Hypothalamus (tissue), 51 donors: ENCODE data around the gene RCAN1.
"Not testable (repeated sequence)": the region's sequence is repeated elsewhere in the genome, so short reads cannot be mapped to it uniquely, and the experiment has no call there.

ENCODE experiments used
- DNase-seq, 51 donors: peaks; one replicate each; lab custom pipeline; 2025; lab: John Stamatoyannopoulos, UW

Gene RCAN1

DNA sequence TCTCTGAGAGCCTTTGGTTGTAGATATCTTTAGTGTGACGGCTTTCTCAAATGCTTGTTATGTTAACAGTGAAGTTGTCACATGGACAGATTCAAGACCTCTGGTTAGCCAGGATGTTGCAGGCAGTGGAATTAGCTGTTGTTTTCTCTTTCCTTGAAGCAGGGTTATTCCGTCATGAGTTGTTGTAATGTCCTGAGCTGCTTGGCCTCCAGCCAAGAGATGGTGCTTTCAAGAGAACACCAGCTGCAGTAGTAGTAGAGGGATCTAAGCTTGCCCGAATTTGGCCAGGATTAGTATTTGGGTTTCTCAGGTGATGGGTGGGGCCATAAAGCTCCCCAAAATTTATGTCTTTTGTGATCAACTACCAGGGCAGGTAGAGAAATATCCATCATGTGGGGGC lies 116.3 kb downstream of the RCAN1 start:
- DNase-seq = no peak

GRCh38 chr21:34483854-34484253 lies 131.1 kb downstream of the RCAN1 start:
- DNase-seq = not testable (repeated sequence)

- not testable (repeated sequence) for DNase-seq
These were observed 131.5 kb downstream of the RCAN1 start for GRCh38 chr21:34483435-34483834.

DNA sequence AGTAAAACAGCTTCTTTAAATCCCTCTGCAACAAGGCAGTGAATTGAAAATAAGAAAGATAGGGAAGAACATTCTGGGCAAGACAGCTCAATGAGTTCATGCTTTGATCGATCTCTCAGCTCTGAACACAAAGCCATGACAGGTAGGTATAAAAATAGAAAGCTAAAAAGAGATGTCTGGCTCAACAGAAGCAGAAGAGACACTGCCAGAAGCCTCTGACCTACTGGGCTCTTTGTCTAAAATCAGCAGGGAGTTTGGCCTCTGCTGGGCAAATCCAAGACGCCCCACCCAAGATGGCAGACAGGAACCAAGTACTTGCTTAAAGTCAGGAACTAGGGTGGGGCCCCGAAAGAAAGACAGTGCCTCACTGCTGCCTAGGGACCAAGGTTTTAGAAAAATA lies 147.6 kb downstream of the RCAN1 start:
- DNase-seq = not testable (repeated sequence)
